Measurements from ENCODE around the gene TESMIN. TPM values are rescaled to one million over a fixed set of nuclear protein-coding genes. Genes with fewer than 3 reads are reported as not detected.

The TESMIN gene
- total RNA-seq, 1 experiment from 2014 or later: 78.8 TPM

DNA sequence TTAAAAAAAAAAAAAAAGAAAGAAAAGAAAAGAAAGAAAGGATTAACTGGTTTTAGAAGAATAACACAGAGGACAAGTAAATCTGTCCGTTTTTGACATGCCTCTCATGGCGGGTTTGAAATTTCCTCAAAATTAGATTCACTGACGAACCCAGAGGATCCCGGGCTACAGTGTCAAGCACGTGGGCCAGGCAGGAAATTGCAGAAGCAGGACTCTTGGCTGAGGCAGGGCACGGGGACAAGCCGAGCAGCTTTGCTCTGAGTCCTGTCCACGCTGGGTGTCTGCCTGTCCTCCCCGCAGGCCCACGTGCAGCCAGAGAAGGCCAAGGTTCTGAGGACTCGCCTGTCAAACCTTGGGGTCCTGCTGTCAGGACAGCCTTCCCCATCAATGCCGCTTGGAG is 42.3 kb downstream of the TESMIN start:
- CTCF ChIA-PET: interaction anchor here (0.7 to 1.2 kb wide), 3 partner anchors 77 to 242 kb away, joined by 3 read pairs; no protein-coding TSS in a partner anchor
- TF ChIP-seq ZNF317 (CRISPR knock-in tag; IDR thresholded peaks at IDR 0.05; ENCODE audit: borderline replicate concordance, low read depth) (no peak), NR1H2 (CRISPR knock-in tag; IDR thresholded peaks at IDR 0.05) (no peak), FOXP1 (CRISPR knock-in tag; IDR thresholded peaks at IDR 0.05; ENCODE audit: borderline replicate concordance) (no peak), KAT7 (CRISPR knock-in tag; IDR thresholded peaks at IDR 0.05; ENCODE audit: borderline replicate concordance) (no peak), PRRX2 (CRISPR knock-in tag; IDR thresholded peaks at IDR 0.05) (no peak), TEAD1 (CRISPR knock-in tag; IDR thresholded peaks at IDR 0.05) (no peak), NFATC4 (CRISPR knock-in tag; IDR thresholded peaks at IDR 0.05) (no peak), ZNF416 (CRISPR knock-in tag; IDR thresholded peaks at IDR 0.05) (no peak)
- TF ChIP-seq, protein P1, sequence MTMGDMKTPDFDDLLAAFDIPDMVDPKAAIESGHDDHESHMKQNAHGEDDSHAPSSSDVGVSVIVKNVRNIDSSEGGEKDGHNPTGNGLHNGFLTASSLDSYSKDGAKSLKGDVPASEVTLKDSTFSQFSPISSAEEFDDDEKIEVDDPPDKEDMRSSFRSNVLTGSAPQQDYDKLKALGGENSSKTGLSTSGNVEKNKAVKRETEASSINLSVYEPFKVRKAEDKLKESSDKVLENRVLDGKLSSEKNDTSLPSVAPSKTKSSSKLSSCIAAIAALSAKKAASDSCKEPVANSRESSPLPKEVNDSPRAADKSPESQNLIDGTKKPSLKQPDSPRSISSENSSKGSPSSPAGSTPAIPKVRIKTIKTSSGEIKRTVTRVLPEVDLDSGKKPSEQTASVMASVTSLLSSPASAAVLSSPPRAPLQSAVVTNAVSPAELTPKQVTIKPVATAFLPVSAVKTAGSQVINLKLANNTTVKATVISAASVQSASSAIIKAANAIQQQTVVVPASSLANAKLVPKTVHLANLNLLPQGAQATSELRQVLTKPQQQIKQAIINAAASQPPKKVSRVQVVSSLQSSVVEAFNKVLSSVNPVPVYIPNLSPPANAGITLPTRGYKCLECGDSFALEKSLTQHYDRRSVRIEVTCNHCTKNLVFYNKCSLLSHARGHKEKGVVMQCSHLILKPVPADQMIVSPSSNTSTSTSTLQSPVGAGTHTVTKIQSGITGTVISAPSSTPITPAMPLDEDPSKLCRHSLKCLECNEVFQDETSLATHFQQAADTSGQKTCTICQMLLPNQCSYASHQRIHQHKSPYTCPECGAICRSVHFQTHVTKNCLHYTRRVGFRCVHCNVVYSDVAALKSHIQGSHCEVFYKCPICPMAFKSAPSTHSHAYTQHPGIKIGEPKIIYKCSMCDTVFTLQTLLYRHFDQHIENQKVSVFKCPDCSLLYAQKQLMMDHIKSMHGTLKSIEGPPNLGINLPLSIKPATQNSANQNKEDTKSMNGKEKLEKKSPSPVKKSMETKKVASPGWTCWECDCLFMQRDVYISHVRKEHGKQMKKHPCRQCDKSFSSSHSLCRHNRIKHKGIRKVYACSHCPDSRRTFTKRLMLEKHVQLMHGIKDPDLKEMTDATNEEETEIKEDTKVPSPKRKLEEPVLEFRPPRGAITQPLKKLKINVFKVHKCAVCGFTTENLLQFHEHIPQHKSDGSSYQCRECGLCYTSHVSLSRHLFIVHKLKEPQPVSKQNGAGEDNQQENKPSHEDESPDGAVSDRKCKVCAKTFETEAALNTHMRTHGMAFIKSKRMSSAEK (CRISPR knock-in tag; IDR thresholded peaks at IDR 0.05; ENCODE audit: borderline replicate concordance): no peak
- H3K36me3 Mint-ChIP-seq: no peaks in the 10 kb centered on the region; the same call in 1 of the 2 replicates
- no peak overlapping the region for H3K4me3 Mint-ChIP-seq
- H3K27ac Mint-ChIP-seq: no peak overlapping the region
- no peaks in the 10 kb centered on the region for H3K27me3 Mint-ChIP-seq (ENCODE audit: low read depth)
- ATAC-seq: no peak
- peaks cover 46% of the 10 kb centered on the region for H3K4me1 Mint-ChIP-seq
- H3K9me3 Mint-ChIP-seq: no peaks in the 10 kb centered on the region
- POLR2A ChIA-PET: interaction anchor here (0.5 kb wide), 1 partner anchor 33 kb away, joined by 3 read pairs; no protein-coding TSS in a partner anchor
- no peak for DNase-seq (ENCODE audit: low spot score)

DNA sequence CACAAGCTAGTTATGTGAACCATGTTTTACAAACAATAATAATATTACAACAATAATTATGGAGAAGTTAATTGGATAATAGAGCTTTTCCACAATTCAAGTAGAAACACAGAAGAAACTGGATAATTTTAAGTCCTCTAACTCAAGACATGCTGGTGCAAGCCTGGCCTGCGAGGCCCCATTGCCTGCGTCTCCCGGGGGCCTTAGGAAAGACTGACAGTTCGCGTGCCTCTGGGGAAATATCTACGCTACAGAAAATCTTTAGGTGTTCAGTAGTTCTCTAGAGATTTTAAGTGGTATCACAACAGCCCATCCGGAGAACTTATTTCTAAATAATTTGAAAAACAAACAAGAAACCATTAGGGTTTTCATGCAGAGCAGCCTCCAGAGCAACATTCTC is 43.8 kb downstream of the TESMIN start:
- ChIA-PET POLR2A (no interaction called here), CTCF (interaction anchor here (0.9 to 1.2 kb wide), 2 partner anchors 42 to 75 kb away, joined by 3 read pairs; no protein-coding TSS in a partner anchor)
- DNase-seq (ENCODE audit: low spot score) (no peak), ATAC-seq (no peak)
- peaks cover 41% of the 10 kb centered on the region for H3K4me1 Mint-ChIP-seq
- H3K36me3 Mint-ChIP-seq: no peaks in the 10 kb centered on the region; the same call in 1 of the 2 replicates
- H3K4me3 Mint-ChIP-seq: no peak overlapping the region
- no peak for TF ChIP-seq ATF1 (CRISPR knock-in tag; IDR thresholded peaks at IDR 0.05)
- TF ChIP-seq, protein P2, sequence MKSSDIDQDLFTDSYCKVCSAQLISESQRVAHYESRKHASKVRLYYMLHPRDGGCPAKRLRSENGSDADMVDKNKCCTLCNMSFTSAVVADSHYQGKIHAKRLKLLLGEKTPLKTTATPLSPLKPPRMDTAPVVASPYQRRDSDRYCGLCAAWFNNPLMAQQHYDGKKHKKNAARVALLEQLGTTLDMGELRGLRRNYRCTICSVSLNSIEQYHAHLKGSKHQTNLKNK (CRISPR knock-in tag; IDR thresholded peaks at IDR 0.05): no peak
- no peak for TF ChIP-seq SMAD4 (CRISPR knock-in tag; IDR thresholded peaks at IDR 0.05)
- no peak for TF ChIP-seq FOXK1 (CRISPR knock-in tag; IDR thresholded peaks at IDR 0.05)
- TF ChIP-seq ZNF121 (CRISPR knock-in tag; IDR thresholded peaks at IDR 0.05): no peak
- no peak for TF ChIP-seq ZNF423 (CRISPR knock-in tag; IDR thresholded peaks at IDR 0.05)
- TF ChIP-seq, protein P3, sequence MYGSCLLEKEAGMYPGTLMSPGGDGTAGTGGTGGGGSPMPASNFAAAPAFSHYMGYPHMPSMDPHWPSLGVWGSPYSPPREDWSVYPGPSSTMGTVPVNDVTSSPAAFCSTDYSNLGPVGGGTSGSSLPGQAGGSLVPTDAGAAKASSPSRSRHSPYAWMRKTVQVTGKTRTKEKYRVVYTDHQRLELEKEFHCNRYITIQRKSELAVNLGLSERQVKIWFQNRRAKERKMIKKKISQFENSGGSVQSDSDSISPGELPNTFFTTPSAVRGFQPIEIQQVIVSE (CRISPR knock-in tag; IDR thresholded peaks at IDR 0.05; ENCODE audit: borderline replicate concordance): no peak
- TF ChIP-seq, protein P4, sequence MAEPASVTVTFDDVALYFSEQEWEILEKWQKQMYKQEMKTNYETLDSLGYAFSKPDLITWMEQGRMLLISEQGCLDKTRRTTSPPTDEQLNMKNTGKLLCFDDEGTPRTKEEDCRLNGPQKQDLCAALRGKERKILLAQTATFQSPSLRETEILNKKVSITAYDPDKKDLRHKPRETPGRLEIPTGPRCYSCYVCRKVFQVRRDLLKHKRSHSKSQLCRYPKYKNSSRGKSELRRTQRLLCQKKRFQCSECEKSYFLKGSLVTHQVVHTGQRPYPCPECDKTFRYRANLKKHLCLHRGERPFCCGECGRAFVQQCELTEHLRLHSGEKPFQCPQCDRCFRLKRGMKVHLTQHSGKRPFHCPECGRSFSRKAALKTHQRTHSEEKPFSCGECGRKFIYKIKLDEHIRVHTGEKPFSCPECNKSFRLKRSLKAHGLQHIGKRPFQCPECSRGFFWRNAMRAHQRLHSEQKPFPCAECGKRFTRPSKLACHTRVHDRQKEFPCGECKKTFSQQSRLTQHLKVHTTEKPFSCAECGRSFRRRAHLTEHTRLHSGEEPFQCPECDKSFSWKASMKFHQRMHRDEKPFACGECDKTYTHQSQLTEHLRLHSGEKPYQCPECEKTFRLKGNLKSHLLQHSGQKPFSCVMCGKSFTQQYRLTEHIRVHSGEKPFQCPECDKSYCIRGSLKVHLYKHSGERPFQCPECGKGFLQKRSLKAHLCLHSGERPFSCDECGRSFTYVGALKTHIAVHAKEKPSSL (CRISPR knock-in tag; conservative IDR thresholded peaks at IDR 0.05): no peak
- TF ChIP-seq, protein P5, sequence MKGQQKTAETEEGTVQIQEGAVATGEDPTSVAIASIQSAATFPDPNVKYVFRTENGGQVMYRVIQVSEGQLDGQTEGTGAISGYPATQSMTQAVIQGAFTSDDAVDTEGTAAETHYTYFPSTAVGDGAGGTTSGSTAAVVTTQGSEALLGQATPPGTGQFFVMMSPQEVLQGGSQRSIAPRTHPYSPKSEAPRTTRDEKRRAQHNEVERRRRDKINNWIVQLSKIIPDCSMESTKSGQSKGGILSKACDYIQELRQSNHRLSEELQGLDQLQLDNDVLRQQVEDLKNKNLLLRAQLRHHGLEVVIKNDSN (CRISPR knock-in tag; IDR thresholded peaks at IDR 0.05): no peak
- TF ChIP-seq EMX1 (CRISPR knock-in tag; IDR thresholded peaks at IDR 0.05): no peak
- TF ChIP-seq, protein P6, sequence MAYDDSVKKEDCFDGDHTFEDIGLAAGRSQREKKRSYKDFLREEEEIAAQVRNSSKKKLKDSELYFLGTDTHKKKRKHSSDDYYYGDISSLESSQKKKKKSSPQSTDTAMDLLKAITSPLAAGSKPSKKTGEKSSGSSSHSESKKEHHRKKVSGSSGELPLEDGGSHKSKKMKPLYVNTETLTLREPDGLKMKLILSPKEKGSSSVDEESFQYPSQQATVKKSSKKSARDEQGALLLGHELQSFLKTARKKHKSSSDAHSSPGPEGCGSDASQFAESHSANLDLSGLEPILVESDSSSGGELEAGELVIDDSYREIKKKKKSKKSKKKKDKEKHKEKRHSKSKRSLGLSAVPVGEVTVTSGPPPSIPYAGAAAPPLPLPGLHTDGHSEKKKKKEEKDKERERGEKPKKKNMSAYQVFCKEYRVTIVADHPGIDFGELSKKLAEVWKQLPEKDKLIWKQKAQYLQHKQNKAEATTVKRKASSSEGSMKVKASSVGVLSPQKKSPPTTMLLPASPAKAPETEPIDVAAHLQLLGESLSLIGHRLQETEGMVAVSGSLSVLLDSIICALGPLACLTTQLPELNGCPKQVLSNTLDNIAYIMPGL (CRISPR knock-in tag; IDR thresholded peaks at IDR 0.05): no peak
- no peak for TF ChIP-seq ZNF317 (CRISPR knock-in tag; IDR thresholded peaks at IDR 0.05; ENCODE audit: borderline replicate concordance, low read depth)
- TF ChIP-seq, protein P7, sequence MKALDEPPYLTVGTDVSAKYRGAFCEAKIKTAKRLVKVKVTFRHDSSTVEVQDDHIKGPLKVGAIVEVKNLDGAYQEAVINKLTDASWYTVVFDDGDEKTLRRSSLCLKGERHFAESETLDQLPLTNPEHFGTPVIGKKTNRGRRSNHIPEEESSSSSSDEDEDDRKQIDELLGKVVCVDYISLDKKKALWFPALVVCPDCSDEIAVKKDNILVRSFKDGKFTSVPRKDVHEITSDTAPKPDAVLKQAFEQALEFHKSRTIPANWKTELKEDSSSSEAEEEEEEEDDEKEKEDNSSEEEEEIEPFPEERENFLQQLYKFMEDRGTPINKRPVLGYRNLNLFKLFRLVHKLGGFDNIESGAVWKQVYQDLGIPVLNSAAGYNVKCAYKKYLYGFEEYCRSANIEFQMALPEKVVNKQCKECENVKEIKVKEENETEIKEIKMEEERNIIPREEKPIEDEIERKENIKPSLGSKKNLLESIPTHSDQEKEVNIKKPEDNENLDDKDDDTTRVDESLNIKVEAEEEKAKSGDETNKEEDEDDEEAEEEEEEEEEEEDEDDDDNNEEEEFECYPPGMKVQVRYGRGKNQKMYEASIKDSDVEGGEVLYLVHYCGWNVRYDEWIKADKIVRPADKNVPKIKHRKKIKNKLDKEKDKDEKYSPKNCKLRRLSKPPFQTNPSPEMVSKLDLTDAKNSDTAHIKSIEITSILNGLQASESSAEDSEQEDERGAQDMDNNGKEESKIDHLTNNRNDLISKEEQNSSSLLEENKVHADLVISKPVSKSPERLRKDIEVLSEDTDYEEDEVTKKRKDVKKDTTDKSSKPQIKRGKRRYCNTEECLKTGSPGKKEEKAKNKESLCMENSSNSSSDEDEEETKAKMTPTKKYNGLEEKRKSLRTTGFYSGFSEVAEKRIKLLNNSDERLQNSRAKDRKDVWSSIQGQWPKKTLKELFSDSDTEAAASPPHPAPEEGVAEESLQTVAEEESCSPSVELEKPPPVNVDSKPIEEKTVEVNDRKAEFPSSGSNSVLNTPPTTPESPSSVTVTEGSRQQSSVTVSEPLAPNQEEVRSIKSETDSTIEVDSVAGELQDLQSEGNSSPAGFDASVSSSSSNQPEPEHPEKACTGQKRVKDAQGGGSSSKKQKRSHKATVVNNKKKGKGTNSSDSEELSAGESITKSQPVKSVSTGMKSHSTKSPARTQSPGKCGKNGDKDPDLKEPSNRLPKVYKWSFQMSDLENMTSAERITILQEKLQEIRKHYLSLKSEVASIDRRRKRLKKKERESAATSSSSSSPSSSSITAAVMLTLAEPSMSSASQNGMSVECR (CRISPR knock-in tag; IDR thresholded peaks at IDR 0.05; ENCODE audit: borderline replicate concordance): no peak
- no peaks in the 10 kb centered on the region for H3K27me3 Mint-ChIP-seq (ENCODE audit: low read depth)
- no peaks in the 10 kb centered on the region for H3K9me3 Mint-ChIP-seq
- peak overlapping the region; percentile 90; the same call in 1 of the 2 replicates for H3K27ac Mint-ChIP-seq
